GM12878 (cell line): ENCODE results near the gene B3GALT4.

ENCODE experiments used
- BACH1 ChIP-seq: fragments of 450-650 bp; IDR thresholded peaks from 2 replicates; pipeline ENCODE4 v1.6.1; 2017; ENCODE audit warnings: mild to moderate bottlenecking, borderline replicate concordance
- CBX3 ChIP-seq: fragments of 200-600 bp; sonication (generic); IDR thresholded peaks from 2 replicates; pipeline ENCODE4 v1.6.1; 2016; ENCODE audit warnings: low read depth, borderline replicate concordance
- EP300 ChIP-seq, 2 experiments: fragments of 150-350 bp in 1 of 2; IDR thresholded peaks; 2 replicates each; pipeline ENCODE4 v1.6.1; 2011 to 2012; ENCODE audit warnings: low read depth in 2 of 2, low read length in 2 of 2, borderline replicate concordance in 1 of 2, improper control_type of control experiment in 1 of 2, inconsistent platforms in 1 of 2; ENCODE audit not compliant: control insufficient read depth in 1 of 2
- EZH2 ChIP-seq: IDR thresholded peaks from 2 replicates; pipeline ENCODE4 v1.6.1; 2012; ENCODE audit warnings: low read depth, mild to moderate bottlenecking, control low read depth, inconsistent platforms, low read length, borderline replicate concordance; ENCODE audit not compliant: control insufficient read depth
- GABPA ChIP-seq: IDR thresholded peaks from 2 replicates; pipeline ENCODE4 v1.6.1; 2014; ENCODE audit warnings: antibody characterized with exemption, low read depth, mild to moderate bottlenecking, inconsistent platforms
- MEF2A ChIP-seq: IDR thresholded peaks from 2 replicates; pipeline ENCODE4 v1.6.1; 2011; ENCODE audit warnings: low read depth, mild to moderate bottlenecking, low read length, moderate library complexity; ENCODE audit not compliant: insufficient read depth
- POLR2A ChIP-seq: IDR thresholded peaks from 2 replicates; pipeline ENCODE4 v1.6.1; 2011; ENCODE audit warnings: low read depth, mild to moderate bottlenecking, low read length
- RFX5 ChIP-seq: IDR thresholded peaks from 2 replicates; pipeline ENCODE4 v1.6.1; 2011; ENCODE audit warnings: low read depth, low read length, improper control_type of control experiment
- SRF ChIP-seq, 2 experiments: IDR thresholded peaks; 2 replicates each; pipeline ENCODE4 v1.6.1; 2011; ENCODE audit warnings: low read depth in 2 of 2, low read length in 2 of 2, mild to moderate bottlenecking in 1 of 2, moderate library complexity in 1 of 2
- SUZ12 ChIP-seq: fragments of 200-600 bp; sonication (generic); IDR thresholded peaks from one replicate; pipeline ENCODE4 v1.6.1; 2018; ENCODE audit warnings: antibody characterized with exemption, mild to moderate bottlenecking; ENCODE audit not compliant: unreplicated experiment
- TCF3 ChIP-seq: IDR thresholded peaks from 2 replicates; pipeline ENCODE4 v1.6.1; 2012; ENCODE audit warnings: low read depth, mild to moderate bottlenecking, low read length, borderline replicate concordance; ENCODE audit not compliant: insufficient read depth
- TF ChIP-seq, protein P1 (sequence below), 3 experiments: IDR thresholded peaks in 2 of 3; conservative IDR thresholded peaks in 1 of 3; 2 replicates each; pipeline ENCODE4 v1.5.1; 2011; ENCODE audit warnings: low read depth in 3 of 3, low read length in 3 of 3, mild to moderate bottlenecking in 3 of 3, control low read depth in 2 of 3, moderate library complexity in 2 of 3, inconsistent platforms in 1 of 3, mixed read lengths in 1 of 3; ENCODE audit not compliant: control insufficient read depth in 2 of 3, insufficient read depth in 1 of 3; ENCODE audit errors: extremely low read depth in 1 of 3

DNA sequence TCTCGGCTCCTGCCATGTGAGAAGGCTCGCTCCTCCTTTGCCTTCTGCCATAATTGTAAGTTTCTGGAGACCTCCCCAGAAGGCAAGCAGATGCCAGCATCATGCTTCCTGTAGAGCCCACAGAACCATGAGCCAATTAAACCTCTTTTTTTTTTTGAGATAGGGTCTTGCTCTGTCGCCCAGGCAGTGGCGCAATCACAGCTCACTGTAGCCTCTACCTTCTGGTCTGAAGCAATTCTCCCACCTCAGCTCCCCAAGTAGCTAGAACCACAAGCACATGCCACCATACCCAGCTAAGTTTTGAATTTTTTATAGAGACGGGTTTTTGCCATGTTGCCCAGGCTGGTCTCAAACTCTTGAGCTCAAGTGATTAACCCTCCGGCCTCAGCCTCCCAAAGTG is 40.1 kb upstream of the B3GALT4 start:
- TF ChIP-seq, protein P1, sequence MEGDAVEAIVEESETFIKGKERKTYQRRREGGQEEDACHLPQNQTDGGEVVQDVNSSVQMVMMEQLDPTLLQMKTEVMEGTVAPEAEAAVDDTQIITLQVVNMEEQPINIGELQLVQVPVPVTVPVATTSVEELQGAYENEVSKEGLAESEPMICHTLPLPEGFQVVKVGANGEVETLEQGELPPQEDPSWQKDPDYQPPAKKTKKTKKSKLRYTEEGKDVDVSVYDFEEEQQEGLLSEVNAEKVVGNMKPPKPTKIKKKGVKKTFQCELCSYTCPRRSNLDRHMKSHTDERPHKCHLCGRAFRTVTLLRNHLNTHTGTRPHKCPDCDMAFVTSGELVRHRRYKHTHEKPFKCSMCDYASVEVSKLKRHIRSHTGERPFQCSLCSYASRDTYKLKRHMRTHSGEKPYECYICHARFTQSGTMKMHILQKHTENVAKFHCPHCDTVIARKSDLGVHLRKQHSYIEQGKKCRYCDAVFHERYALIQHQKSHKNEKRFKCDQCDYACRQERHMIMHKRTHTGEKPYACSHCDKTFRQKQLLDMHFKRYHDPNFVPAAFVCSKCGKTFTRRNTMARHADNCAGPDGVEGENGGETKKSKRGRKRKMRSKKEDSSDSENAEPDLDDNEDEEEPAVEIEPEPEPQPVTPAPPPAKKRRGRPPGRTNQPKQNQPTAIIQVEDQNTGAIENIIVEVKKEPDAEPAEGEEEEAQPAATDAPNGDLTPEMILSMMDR (IDR thresholded peaks at IDR 0.05 in 2 of 3, conservative IDR thresholded peaks at IDR 0.05 in 1 of 3; ENCODE audit: control insufficient read depth in 2 of 3, extremely low read depth in 1 of 3, insufficient read depth in 1 of 3, low read depth in 3 of 3, low read length in 3 of 3), result no peak
- TF ChIP-seq SUZ12 (no peak), EP300 (IDR thresholded peaks at IDR 0.05; ENCODE audit: borderline replicate concordance in 1 of 2, control insufficient read depth in 1 of 2, low read depth in 2 of 2, low read length in 2 of 2) (no peak), SRF (IDR thresholded peaks at IDR 0.05; ENCODE audit: low read depth in 2 of 2, low read length in 2 of 2) (no peak), CBX3 (no peak), GABPA (no peak), MEF2A (no peak), POLR2A (no peak), TCF3 (no peak), RFX5 (no peak), BACH1 (no peak), EZH2 (no peak)
